Fibroblast of skin of scalp (primary cell): ENCODE data around the gene ZBTB7C.

Source experiments
- DNase-seq: peaks from one replicate; pipeline ENCODE4 v3.0.0-alpha.2; 2013

The ZBTB7C gene

DNA sequence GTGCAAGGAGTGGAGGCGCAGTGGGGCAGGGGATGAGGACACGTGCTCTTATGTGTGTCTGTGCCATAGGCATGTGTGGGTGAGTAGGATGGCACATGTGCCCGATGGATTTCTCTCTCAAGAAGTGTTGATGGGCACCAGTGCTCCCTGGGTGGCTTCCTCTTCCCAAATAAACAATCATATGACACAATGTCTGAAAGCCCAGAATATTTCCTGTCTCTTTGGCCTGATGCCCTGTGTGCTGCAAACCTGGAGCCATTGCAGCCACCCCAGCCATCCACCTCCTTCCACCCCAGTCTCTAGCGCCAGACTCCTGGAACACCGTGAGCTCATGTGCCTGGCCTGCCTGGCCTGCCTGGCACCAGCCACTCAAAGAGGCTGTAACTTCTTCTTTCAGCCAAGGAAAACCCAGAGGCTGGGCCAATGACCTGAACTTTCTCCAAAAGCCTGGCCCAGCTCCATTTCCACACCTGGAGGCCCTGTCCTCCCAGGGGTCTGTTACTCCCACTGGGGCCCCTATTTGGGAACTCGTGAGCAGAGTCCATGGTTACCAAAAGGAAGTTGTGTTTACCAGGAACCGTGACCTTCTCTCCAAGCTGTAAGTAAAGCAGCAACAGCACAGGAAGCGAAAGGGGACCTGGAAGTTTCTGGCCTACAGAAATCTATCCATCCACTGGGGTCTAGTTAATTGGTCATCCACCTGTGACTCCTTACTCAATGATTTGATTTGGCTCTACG is 9.5 kb upstream of the ZBTB7C start:
- DNase-seq: no peak

DNA sequence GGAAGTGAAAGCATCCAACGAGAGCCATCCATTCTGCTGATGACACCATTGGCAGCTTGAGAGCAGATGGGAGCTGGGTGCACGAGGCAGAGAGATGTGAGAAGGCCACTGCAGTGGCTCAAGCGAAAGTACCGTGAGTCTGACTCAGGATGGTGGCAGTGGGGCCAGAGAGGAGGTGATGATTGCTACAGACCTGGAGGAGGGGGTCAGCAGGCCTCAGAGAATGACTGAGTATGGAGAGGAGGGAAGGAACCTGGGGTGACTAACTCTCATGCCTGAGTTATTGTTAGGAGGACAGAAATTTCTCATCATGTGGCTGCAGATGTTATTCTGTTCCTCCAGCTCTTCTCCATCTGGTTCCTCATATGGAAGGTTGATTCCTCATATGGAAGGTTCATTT is 8.8 kb upstream of the ZBTB7C start:
- DNase-seq: no peak

DNA sequence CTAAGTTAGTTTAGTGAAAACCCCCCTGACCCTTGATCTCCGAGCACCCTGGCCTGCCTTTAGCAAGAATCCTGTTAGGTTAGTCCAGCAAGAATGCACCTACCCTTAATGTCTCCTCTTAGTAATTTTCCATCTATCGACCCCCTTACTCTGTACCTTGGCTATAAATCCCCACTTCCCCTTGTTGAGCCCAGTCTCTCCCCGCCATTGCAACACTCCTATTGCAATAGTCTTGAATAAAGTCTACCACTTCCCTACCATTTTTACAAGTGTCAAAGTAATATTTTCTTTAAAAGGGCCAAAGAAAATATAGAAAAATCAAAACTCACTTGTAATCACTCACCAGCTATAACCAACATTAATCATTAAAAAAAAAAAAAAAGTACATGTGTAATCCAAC is 4.2 kb upstream of the ZBTB7C start:
- no peak for DNase-seq

DNA sequence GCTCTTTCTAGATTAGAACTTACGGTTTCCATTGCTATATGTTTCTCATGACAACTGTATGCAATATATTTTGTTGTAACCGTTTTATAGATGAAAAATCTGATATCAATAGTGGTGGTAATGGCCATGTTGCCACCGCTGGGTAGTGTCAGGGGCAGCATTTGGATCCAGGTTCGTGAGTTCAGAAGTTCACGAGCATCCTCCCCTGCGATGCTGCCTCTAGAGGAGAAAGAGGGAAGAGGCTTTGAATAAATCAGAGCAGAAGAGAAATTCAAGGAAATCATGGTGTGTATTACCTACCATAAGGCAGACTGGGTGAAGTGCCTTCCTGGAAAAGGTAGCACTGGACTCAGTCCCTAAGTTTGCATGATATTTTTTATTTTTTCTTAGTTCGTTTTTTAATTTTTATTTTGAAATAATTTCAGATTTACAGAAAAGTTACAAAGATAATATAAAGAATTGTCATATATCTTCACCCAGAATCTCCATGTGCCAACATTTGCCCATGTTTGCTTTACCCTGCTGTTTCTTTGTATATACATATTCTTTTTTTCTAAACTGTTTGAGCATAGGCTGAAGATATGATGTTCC is 3.3 kb upstream of the ZBTB7C start:
- peak; percentile 17 for DNase-seq

DNA sequence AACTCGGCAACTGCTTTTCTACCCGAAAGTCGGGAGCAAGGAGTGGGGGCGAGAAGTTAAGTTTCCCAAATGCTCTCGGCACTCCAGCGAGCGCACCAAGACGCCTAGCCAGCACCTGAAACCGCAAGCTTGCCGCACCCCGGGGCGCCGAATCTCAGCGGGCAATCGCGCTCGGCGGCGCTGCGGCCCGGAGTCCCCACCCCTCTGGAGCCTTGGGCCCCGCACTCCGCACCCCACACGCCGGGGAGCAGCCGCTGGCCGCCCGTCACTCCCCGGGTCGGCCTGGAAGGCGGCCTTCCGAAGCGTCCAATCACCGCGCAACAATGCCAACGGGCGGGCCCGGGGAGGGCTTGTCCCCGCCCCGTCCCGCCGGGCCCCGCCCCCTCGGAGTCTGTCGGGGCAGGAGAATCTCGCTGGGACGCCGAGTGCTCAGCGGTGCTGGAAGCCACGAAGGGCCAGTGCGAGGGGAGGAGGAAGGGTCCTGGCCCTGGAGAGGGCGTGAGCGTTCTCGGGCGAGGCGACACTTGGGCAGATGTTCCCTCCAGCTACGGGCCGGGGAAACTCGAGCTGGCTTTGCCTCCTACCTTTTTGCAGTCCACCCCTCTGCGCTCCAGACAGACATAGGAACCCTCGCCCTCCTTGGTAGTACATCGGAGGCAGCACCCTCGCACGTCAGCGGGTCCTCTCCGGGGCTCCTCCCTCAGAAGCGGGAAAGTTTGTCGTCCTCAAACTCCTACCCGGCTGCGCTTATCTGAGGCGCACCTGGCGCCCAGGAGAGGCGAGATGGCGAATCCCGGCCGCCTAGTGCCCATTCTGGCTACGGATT is 1.1 kb upstream of the ZBTB7C start:
- DNase-seq: peak; percentile 79

DNA sequence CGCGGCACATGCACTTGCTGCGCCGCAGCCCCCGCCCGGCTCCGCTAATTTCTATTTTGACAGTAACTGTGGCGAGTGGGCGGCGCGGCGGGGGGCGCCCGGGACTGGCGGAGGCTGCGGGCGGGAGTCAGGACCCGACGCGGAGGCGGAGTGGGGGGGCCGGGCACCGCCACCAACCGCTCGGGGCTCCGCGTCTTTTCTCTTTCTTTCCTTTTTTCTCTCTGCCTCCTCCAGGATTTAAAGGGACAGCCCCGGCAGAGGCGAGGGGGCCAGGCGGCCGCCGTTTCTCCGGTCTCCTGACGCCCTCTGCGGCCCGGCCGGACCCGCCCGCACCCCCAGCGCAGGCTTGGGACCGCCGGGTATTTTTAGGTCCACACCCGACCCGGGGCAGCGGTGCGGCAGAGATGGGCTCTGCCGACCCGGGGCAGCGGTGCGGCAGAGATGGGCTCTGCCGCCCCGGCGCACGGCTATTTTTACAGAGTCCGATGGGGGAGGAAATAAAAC is 460 bp upstream of the ZBTB7C start:
- DNase-seq: peak; percentile 5

DNA sequence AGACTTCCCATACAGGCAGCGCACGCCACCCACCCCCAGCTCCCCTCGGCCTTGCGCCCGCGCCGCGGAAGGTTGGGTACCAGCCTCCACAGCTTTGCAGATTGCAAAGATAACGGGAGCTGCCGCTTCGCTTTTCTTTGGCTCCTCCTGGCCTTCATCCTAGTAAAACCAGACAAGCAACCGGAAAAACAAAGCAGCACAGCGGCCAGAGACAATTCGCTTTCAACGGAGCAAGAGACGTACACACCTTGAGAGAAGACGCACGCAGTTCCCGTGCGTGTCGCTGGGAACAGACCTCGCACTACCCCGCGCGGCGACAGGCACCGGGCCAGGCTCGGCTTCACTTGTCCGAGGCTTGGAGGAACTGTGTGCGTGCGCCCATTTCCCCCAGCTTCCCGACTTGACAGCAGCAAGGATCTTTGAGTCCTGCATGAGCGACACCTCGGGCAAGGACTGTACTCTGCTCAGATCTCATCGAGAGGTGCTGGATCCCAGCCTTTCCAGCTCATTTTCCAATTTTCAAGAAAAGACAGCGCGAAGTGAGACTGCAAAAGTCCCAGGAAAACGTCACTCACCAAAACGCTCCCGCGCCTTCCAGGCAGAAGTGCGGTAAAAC is 964 bp downstream of the ZBTB7C start:
- DNase-seq: no peak

DNA sequence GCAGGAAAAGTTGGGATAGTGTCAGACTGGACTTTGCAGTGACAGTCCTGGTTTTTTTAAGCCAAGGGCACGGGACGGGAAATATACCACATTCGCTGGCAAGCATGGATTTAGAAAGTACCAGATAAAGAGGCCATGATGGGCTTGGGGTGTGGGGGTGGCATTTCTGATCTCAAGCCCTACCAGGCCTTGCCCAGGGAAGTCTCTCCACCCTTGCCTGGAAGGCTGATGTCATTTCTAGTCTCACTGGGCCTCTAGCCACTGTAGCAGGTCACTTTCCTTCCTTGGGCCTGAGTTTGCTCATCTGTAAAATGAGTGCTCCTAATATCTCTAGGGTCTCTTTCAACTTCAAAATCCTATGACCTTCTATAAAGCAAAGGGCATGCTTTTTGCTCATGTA is 1.8 kb downstream of the ZBTB7C start:
- no peak for DNase-seq

DNA sequence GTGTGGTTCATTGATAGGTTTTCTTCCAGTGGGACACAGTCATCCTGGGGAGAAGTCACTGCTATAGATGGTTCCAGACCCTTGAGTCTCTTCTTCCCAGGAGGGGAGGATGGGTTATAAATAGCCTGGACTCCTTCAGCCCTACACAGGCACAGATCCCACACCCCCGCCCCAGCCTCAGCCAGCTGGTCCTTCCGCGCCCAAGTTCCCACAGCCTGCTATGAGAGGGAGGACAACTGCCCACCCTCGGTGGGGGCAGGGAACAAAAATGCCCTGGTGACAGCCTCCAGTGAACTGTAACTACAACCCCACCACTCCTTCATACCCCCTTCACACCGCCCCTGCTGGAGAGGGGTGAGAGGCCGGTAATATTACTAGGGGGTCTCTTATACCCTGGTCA is 3.2 kb downstream of the ZBTB7C start:
- DNase-seq: no peak

DNA sequence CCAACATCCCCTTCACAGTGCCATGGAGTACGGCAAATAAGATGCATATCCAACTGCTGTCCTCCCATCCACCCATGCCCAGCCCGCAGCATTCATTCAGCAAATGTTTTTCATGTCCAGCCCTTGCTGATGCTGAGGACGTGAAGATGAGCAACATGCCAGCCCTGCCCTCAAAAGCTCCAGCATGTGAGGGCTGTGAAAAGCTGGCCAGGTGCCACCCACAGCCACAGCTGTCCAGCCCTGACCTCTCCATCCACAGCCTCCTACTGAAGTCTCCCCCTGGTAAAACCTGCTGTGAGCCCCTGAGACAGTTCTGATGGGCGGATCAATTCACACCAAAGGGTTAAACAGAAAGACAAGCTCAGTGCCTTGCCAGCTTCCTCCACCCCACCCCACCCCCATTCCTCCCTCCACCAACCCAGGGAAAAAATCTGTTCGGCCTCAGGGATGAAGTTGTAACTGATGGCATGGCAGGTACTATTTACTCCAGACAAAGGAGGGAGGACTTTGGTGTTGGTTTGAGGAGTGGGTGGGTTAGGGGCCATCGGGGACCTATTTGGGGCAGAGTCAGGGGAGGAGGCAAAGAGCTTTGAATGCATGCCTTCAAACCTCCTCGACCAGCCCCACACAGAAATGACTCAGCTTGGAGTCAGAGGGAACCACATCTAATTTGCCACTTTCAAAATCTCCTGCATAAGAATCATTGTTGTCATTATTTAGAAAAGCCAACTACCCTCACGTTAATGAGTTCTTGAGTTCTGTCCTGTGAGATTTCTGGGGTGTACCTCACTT is 4.3 kb downstream of the ZBTB7C start:
- peak; percentile 33 for DNase-seq

DNA sequence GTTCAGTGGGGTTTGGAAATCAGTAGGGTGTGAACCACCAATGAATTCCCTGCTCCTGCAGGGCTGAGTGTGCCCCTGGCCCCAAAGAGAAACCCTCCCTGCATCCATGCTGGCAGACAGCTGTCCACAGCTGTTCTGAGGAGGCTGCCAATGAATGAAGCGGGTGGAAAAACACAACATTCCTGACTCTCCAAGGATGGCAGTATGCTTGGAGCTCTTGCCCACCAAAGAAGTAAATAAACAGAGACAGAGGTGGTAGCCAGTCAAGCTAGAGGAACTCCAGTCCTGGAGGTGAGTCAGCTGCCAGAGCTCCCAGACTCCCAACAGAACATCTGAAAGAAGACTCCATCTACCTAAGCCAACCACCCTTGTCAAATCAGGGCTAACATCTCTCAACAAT is 6.2 kb downstream of the ZBTB7C start:
- DNase-seq: peak; percentile 4

DNA sequence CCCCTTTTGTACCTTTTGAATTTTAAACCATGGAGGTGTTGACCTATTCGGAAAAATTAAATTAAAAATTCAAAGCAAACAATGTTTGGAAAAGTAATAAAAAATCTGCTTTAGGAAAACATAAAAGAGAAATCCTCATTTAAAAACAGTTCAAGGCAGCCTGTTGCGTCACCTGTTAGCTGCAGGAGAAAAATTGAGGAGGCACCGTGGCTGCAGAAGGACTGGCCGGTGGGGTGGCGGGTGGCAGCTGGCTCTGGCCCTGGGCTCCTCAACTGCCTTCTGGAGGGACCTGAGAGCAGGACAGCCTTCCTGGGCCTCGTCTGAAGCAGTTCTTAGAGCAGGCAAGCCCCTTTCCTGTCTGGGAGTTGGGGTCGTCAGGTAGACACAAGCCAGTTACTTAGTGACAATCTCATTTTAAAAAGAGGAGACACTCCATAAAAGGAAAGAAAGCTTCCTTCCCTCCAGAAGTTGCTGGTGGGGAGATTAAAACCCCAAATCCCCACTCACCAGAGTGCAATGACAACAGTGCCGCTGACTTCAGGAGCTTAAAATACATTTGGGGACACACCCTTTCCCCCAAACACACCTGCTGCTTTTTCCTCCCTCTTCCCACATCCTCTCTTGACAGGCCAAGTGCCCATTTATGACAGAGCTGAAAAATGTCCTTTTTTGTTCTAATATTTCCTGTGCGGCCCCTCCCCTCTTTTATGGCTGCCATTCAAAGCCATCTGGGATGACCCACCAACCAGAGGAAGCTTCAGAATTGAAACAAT is 9.7 kb downstream of the ZBTB7C start:
- DNase-seq: no peak

DNA sequence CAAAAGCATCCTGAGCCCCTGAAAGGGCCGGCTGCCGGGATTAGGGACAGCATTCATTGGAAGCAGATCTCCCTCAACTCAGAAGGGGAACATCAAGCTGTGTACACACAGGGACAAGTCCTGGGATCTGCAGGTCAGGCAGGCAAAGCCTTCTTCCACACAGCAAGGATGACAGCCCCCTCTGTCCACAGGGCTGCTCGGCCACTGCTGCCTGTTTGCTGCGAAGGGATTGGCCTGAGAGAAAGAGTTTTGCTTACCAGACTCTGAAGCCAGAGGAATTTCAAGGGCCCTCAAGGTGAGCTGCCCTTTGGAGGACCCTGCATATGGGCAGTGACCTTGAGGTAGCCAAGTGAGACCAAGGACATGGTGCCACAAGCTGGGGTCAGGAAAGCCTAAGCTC is 11.1 kb downstream of the ZBTB7C start:
- no peak for DNase-seq

DNA sequence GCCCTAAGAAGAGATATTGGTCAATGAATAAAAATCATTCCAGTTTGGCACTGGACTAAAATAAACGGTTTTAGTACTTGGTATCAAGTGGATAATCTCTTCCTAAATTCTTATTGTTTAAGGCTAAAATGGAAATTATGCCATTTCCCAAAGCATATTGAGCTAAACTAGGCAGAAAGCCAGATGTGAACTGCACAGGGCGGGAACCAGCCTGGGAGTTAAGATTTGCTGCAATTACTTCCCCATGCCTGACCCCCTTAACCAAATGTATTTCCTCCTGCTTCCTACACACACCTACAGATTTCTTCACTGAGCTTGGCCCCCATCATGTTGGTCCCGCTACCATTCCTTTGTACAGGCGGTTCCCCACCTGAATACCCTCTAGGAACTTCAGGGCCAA is 12.2 kb downstream of the ZBTB7C start:
- DNase-seq: no peak

DNA sequence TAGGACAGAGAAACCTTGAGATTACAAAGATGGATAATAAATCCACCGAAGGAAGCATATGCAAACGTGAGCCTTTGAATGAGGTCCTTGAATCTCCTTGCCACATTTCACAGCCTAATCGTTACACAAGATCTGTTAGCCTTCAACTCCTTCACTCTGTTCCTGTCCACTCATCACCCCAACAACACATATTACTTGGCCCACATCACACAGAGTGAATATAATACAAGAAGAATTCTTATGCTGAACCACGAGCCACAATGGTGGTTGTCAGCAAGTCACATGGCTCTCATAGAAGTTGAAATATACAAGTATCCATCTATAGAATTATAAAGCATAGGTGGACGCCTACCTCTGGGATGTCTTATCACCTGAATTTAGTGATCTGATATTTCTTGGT is 12.6 kb downstream of the ZBTB7C start:
- no peak for DNase-seq

DNA sequence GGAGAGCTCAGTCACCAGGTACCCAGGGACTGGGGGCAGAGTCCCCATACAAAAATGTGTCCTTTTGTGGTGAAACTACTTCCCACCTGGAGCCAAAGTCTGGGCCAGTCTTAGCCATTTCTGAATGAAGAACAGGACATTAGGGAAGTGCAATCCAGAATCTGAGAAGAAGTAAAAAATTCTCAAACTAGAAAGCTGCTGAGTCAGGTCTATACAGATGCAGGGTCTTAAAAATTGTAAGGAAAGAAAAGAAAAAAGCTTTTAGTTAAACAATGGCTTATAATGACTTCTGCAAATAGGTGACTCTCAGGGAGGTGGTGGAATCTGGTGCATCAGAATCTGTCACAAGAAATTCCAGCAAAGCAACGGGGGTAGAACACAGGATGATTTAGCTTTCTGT is 13.5 kb downstream of the ZBTB7C start:
- DNase-seq: no peak

DNA sequence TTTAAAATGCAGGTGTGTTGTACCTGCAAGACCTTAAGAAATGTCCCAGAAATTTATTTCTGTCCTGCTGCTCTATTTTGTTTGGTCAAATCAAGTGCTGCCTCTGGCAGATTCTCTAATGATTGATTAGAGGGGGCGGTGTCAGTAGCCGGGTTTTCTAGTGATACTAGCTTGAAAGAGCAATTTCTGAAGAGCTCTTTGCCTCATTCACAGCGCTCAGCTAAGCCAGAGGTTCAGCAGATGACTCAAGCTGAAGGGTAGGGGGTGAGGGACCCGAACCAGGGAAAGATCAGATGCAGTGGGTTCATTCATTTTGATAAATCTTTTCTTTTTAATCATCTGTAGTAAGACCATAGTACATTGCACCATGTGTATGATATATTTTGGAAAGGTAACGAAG is 15.0 kb downstream of the ZBTB7C start:
- DNase-seq: no peak

DNA sequence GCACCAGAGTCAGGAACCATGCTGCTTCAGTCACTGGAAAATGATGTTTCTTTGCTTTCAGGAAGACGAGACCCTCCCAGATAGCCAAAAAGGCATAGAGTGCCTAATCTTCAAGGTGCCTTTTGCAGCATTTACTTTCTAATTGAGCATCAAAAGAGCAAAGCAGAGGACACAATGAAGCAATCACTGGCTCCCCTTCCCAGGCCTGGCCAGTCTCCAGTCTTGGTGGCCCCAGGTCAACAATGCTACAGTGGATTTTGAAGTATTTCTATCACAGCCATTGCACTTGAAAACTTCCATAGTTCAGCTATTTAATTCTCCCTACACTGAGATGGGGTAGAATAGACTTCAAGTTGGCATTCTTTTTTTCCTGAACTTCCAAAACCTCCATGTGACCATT is 15.4 kb downstream of the ZBTB7C start:
- DNase-seq: no peak

DNA sequence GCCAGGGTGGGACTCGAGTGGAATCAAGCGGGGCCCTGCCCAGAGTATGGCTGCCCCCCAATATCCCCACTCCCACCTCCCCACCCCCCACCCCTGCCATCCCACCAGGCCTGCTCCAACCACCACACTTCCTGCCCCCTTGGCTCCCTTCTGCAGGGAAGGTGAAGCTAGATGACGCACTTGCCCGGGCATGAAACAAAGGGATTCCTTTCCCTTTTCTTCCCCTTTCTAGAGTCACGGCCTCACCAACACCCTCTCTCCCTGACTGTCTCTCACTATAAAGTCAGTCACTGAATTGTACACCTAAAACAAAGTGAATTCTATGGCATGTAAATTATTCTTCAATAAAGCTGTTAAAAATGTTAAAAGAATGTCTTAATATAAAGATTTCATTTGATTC is 16.0 kb downstream of the ZBTB7C start:
- DNase-seq: no peak

DNA sequence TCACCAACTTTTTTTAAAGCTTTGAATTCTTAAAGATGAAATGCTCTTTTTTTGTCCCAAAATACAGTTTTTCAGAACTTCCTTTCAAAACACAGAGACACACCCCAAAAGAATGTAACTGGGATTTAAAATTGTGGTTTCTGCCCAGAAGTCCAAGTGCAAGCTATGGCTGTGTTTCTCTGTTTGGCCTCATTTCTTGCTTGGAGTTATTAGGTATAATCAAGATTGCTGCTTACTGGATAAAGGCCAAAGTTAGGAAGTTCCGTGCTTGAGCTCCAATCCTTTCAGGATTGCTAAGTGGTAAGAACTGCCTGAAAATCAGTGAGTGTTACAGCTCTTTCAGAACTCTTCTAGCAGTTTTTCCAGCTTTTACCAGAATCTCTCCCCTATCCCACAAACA is 16.9 kb downstream of the ZBTB7C start:
- peak; percentile 5 for DNase-seq

DNA sequence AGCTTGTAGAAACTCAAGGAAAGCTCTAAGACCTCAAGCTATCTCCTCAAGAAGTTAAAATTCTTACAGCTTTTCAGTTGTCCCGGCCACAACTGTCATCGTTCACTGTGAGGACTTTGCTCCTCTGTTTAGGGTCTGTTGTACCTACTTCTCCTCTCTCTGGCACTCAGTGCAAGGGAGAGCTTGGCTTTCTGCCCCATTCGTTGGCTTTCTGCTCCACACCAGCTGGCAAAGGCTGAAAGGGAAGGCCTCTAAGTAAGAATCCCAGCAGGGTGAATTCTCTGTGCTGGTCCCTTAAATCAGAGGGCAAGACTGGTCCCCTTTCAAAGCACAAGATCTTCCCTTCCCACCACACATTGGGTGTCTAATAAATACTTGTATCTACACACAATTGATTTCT is 17.3 kb downstream of the ZBTB7C start:
- DNase-seq: no peak

DNA sequence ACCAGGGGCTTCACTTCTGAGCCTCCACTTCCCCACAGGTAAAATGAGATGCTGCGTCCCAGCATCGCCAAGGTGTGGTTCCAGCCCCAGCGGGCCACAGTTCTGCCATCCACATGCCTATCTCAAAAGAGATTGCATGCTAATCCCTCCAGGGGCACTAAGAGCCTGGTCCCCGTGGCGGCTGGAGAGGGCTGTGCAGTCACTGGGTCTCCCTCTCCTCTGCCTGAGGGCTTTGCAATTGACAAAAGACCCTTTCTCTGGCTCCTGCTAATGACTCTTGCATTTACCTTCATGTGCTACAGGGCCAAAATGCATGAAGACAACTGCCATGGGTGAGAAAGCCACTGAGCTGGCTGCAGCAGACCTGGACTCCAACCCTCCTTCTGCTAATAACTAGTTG is 18.5 kb downstream of the ZBTB7C start:
- DNase-seq: no peak
